HepG2 (cell line): ENCODE measurements around the gene JMJD8. TPM values are rescaled to one million over a fixed set of nuclear protein-coding genes. Genes with fewer than 3 reads are reported as not detected.

ENCODE experiments used
- ATF7 ChIP-seq, 2 experiments: fragments of 450-650 bp in 1 of 2; sonication (generic) in 1 of 2; formaldehyde crosslinking in 1 of 2; IDR thresholded peaks; 2 replicates each; pipeline versions ENCODE4 v1.4.0 to v1.6.1; 2016 to 2020; ENCODE audit warnings: antibody characterized with exemption in 1 of 2, mild to moderate bottlenecking in 1 of 2, missing genetic modification reagents in 1 of 2
- MYNN ChIP-seq: sonication (generic); formaldehyde crosslinking; IDR thresholded peaks from 2 replicates; pipeline ENCODE4 v1.4.0; 2020; ENCODE audit warnings: mild to moderate bottlenecking, low read depth, missing genetic modification reagents
- NR1H2 ChIP-seq: sonication (generic); formaldehyde crosslinking; IDR thresholded peaks from 2 replicates; pipeline ENCODE4 v1.8.1; 2022; ENCODE audit warnings: low read depth, missing genetic modification reagents, borderline replicate concordance
- SCMH1 ChIP-seq: sonication (generic); formaldehyde crosslinking; IDR thresholded peaks from 2 replicates; pipeline ENCODE4 v1.9.0; 2021; ENCODE audit warnings: missing genetic modification reagents, mild to moderate bottlenecking, borderline replicate concordance
- TP53 ChIP-seq: sonication (generic); formaldehyde crosslinking; conservative IDR thresholded peaks from 2 replicates; pipeline ENCODE4 v1.4.0; 2020; ENCODE audit warnings: missing genetic modification reagents
- YEATS2 ChIP-seq: sonication (generic); formaldehyde crosslinking; IDR thresholded peaks from 2 replicates; pipeline ENCODE4 v1.4.0; 2020; ENCODE audit warnings: missing genetic modification reagents, borderline replicate concordance
- ZBTB40 ChIP-seq, 2 experiments: fragments of 450-650 bp in 1 of 2; sonication (generic) in 1 of 2; formaldehyde crosslinking in 1 of 2; IDR thresholded peaks; 2 replicates each; pipeline versions ENCODE4 v1.6.1 to v1.8.0; 2016 to 2022; ENCODE audit warnings: antibody characterized with exemption in 1 of 2, mild to moderate bottlenecking in 1 of 2, missing genetic modification reagents in 1 of 2
- ZBTB7A ChIP-seq: sonication (generic); formaldehyde crosslinking; IDR thresholded peaks from 2 replicates; pipeline ENCODE4 v1.8.0; 2022; ENCODE audit warnings: mild to moderate bottlenecking, missing genetic modification reagents
- ZFP82 ChIP-seq: sonication (generic); formaldehyde crosslinking; IDR thresholded peaks from 2 replicates; pipeline ENCODE4 v1.5.1; 2020; ENCODE audit warnings: mild to moderate bottlenecking, missing genetic modification reagents, borderline replicate concordance
- ZNF138 ChIP-seq: sonication (generic); formaldehyde crosslinking; IDR thresholded peaks from 2 replicates; pipeline ENCODE4 v1.5.0; 2020; ENCODE audit warnings: mild to moderate bottlenecking, low read depth, missing genetic modification reagents
- ZNF230 ChIP-seq: sonication (generic); formaldehyde crosslinking; IDR thresholded peaks from 2 replicates; pipeline ENCODE4 v1.4.0; 2020; ENCODE audit warnings: mild to moderate bottlenecking, missing genetic modification reagents
- polyA plus RNA-seq, 8 experiments: library from polyadenylated mRNA; depleted of rRNA in 3 of 8; stranded (reverse) in 7 of 8; unstranded in 1 of 8; fragments of >200 nt; fragmentation: Illumina TruSeq in 4 of 8; extraction: Trizol in 4 of 8; gene quantifications; 2 replicates each; pipeline versions ENCODE4 v1.2.1 to v1.2.3, GENCODE V29; 2011 to 2016; ENCODE audit warnings: low read depth in 4 of 8, missing spikeins in 1 of 8, mixed read lengths in 1 of 8; ENCODE audit not compliant: insufficient read depth in 1 of 8
- total RNA-seq, 5 experiments: library from RNA; depleted of rRNA; stranded (reverse); fragments of >200 nt; fragmentation: Illumina TruSeq; extraction: Trizol; gene quantifications; 2 replicates each; pipeline ENCODE4 v1.2.3, GENCODE V29; 2016; ENCODE audit warnings: low read depth in 1 of 5
- TF ChIP-seq, protein P1 (sequence below): sonication (generic); formaldehyde crosslinking; IDR thresholded peaks from 2 replicates; pipeline ENCODE4 v1.4.0; 2020; ENCODE audit warnings: missing genetic modification reagents, borderline replicate concordance

JMJD8 gene
- total and polyA plus RNA-seq, 2 of the 13 experiments (the other 11 are each of a cell fraction or from before 2014, with no cell fraction given): 2.6 to 11.8 TPM

DNA sequence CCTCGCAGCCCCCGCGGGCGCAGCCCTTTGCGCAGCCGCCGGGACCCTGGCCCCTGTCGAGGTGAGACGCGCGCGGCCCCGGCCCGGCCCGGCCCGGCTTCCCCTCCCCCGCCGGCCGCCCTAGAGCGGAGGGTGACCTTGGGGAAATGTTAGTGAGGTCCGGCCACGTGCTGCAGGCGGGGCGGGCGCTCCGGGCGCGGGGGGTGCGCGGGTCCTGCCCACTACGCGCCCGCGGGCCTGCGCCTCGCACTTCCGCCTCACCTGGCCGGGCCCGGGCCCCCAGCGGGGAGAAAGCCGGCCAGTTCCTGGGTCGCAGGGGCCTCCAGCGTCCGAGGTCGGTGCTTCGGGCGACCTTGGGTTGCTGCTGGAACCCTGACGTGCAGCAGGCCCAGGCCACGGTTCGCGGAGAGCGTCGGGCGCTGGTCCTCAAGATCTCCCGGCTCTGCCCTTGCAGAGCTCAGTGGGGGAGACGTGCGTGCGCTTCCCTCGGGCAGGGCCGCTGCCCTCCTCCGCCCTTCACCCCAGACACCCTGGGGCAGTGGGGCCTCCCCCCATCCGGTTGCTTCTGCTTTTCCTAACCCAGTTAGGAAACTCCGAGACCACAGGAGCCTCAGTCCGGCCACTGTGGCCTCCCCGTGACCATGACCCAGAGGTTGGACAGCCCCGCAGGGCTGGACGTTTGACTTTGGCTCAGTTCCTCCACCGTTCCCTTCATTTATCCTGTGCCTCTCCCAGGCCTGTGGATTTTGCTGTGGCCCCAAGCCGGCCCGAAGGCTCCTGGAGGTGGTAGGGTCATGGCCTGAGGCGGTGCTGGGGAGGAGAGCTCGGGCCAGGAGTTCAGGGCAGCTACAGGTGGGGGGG, 41.7 kb downstream of the JMJD8 start (continued):
- TF ChIP-seq ZBTB40 (IDR thresholded peaks at IDR 0.05) (no peak), ZBTB40 (CRISPR knock-in tag; IDR thresholded peaks at IDR 0.05) (peak; percentile 67; the same call in 1 of the 2 replicates), YEATS2 (no peak; the same call in 1 of the 2 replicates), ZNF138 (CRISPR knock-in tag) (no peak), TP53 (CRISPR knock-in tag) (no peak), SCMH1 (CRISPR knock-in tag) (no peak), MYNN (CRISPR knock-in tag) (no peak), ATF7 (IDR thresholded peaks at IDR 0.05) (no peak), ATF7 (CRISPR knock-in tag; IDR thresholded peaks at IDR 0.05) (no peak), ZNF230 (CRISPR knock-in tag) (no peak), ZFP82 (peak; percentile 2; the same call in 1 of the 2 replicates), ZBTB7A (CRISPR knock-in tag) (peak; percentile 25; the same call in 1 of the 2 replicates), NR1H2 (no peak)
- TF ChIP-seq, protein P1, sequence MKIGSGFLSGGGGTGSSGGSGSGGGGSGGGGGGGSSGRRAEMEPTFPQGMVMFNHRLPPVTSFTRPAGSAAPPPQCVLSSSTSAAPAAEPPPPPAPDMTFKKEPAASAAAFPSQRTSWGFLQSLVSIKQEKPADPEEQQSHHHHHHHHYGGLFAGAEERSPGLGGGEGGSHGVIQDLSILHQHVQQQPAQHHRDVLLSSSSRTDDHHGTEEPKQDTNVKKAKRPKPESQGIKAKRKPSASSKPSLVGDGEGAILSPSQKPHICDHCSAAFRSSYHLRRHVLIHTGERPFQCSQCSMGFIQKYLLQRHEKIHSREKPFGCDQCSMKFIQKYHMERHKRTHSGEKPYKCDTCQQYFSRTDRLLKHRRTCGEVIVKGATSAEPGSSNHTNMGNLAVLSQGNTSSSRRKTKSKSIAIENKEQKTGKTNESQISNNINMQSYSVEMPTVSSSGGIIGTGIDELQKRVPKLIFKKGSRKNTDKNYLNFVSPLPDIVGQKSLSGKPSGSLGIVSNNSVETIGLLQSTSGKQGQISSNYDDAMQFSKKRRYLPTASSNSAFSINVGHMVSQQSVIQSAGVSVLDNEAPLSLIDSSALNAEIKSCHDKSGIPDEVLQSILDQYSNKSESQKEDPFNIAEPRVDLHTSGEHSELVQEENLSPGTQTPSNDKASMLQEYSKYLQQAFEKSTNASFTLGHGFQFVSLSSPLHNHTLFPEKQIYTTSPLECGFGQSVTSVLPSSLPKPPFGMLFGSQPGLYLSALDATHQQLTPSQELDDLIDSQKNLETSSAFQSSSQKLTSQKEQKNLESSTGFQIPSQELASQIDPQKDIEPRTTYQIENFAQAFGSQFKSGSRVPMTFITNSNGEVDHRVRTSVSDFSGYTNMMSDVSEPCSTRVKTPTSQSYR (CRISPR knock-in tag): peak; percentile 86; the same call in 1 of the 2 replicates
